Bronchial epithelial cell (primary cell): ENCODE data around the gene NHLRC4. TPM values are rescaled to one million over a fixed set of nuclear protein-coding genes. Genes with fewer than 3 reads are reported as not detected.

Source experiments
- DNase-seq: peaks from one replicate; pipeline ENCODE4 v3.0.0-alpha.2; 2010; ENCODE audit warnings: low read depth
- FAIRE-seq: peaks from 2 replicates; lab custom pipeline; 2011; peaks lifted over from hg19 to GRCh38; lab: Jason Lieb, UNC
- H3K27me3 ChIP-seq: 2 replicates; pipeline ENCODE4 v1.5.1; 2011; ENCODE audit warnings: low read length; ENCODE audit not compliant: control insufficient read depth, insufficient read depth
- H3K36me3 ChIP-seq: 2 replicates; pipeline ENCODE4 v1.5.1; 2011; ENCODE audit warnings: low read length; ENCODE audit not compliant: control insufficient read depth, insufficient read depth
- H3K4me3 ChIP-seq: 2 replicates; pipeline ENCODE4 v1.5.1; 2011; ENCODE audit warnings: mild to moderate bottlenecking, low read depth, low read length, control low read depth
- total RNA-seq: library from RNA; depleted of rRNA; stranded (reverse); fragments of >200 nt; gene quantifications from 2 replicates; pipeline ENCODE4 v1.2.1, GENCODE V29; 2014
- TF ChIP-seq, protein P1 (sequence below): IDR thresholded peaks from 2 replicates; pipeline ENCODE4 v1.5.1; 2011; ENCODE audit warnings: mild to moderate bottlenecking, moderate library complexity, low read length, control low read depth, inconsistent platforms; ENCODE audit not compliant: insufficient read depth, severe bottlenecking

NHLRC4 gene
- total RNA-seq, 1 donor from 2014 or later = under 0.01 TPM

- TF ChIP-seq, protein P1, sequence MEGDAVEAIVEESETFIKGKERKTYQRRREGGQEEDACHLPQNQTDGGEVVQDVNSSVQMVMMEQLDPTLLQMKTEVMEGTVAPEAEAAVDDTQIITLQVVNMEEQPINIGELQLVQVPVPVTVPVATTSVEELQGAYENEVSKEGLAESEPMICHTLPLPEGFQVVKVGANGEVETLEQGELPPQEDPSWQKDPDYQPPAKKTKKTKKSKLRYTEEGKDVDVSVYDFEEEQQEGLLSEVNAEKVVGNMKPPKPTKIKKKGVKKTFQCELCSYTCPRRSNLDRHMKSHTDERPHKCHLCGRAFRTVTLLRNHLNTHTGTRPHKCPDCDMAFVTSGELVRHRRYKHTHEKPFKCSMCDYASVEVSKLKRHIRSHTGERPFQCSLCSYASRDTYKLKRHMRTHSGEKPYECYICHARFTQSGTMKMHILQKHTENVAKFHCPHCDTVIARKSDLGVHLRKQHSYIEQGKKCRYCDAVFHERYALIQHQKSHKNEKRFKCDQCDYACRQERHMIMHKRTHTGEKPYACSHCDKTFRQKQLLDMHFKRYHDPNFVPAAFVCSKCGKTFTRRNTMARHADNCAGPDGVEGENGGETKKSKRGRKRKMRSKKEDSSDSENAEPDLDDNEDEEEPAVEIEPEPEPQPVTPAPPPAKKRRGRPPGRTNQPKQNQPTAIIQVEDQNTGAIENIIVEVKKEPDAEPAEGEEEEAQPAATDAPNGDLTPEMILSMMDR = no peak
These were observed 5.4 kb upstream of the NHLRC4 start for GRCh38 chr16:561413-561794.

GRCh38 chr16:561957-562938 is 4.6 kb upstream of the NHLRC4 start:
- H3K4me3 ChIP-seq = no peak overlapping the region
- H3K27me3 ChIP-seq = peaks cover 17% of the 10 kb centered on the region
- no peak for FAIRE-seq
- DNase-seq = no peak
- TF ChIP-seq, protein P1 = no peak
- H3K36me3 ChIP-seq = no peaks in the 10 kb centered on the region

More at GRCh38 chr16:561413-561794, 5.4 kb upstream of the NHLRC4 start:
- FAIRE-seq (no peak), DNase-seq (no peak)
- peaks cover 17% of the 10 kb centered on the region for H3K27me3 ChIP-seq
- no peaks in the 10 kb centered on the region for H3K36me3 ChIP-seq
- no peak overlapping the region for H3K4me3 ChIP-seq

GRCh38 chr16:563072-563644 is 3.6 kb upstream of the NHLRC4 start:
- no peak for FAIRE-seq
- DNase-seq = no peak
- H3K4me3 ChIP-seq = no peak overlapping the region
- peaks cover 17% of the 10 kb centered on the region for H3K27me3 ChIP-seq
- H3K36me3 ChIP-seq = no peaks in the 10 kb centered on the region
- TF ChIP-seq, protein P1 = no peak

DNA sequence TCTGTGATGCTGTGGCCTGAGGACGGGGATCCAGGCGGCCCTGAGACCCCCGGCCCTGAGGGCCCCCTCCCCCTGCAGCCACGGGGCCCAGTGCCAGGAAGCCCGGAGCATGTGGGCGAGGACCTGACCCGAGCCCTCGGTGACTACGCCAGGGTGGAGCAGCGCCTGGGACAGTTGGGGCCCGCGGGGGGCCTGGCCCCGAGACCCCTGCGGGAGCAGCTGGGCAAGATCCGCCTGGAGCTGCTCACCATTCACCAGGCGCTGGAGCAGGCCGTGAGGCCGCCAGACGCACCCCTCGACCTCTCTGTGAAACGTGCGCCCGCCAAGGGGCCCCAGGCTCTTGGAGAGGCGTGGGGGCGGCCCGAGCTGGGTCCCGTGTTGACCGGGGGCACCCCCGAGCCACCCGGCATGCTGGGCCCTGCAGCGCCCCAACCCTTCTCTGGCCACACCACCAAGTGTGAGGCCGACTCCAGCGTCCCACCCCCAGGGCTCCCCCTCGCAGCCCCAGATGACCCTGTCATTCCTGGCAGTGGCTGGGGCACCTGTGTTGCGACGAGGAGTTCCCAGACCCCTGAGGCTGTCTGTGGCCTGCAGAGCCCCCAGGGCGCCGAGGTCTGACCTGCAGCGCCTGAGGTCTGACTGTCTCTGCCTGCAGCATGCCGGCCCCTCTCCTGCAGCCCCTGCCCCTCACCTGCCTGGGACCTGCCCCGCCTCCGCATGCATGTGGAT is 2.0 kb upstream of the NHLRC4 start:
- H3K27me3 ChIP-seq = peaks cover 9% of the 10 kb centered on the region
- no peak for DNase-seq
- no peak for FAIRE-seq
- TF ChIP-seq, protein P1 = no peak
- H3K4me3 ChIP-seq = no peak overlapping the region
- no peaks in the 10 kb centered on the region for H3K36me3 ChIP-seq

- TF ChIP-seq, protein P1 = no peak
- DNase-seq (no peak), FAIRE-seq (no peak)
- no peaks in the 10 kb centered on the region for H3K36me3 ChIP-seq
- no peak overlapping the region for H3K4me3 ChIP-seq
- H3K27me3 ChIP-seq = peaks cover 9% of the 10 kb centered on the region
These were observed 1.1 kb upstream of the NHLRC4 start for GRCh38 chr16:565419-566330.
